Measurements from ENCODE around the gene NHLRC4. TPM values are rescaled to one million over a fixed set of nuclear protein-coding genes. Genes with fewer than 3 reads are reported as not detected.

NHLRC4 gene
- total and polyA plus RNA-seq, 9 of the 15 experiments (the other 6 are each of a cell fraction or from before 2014, with no cell fraction given): 0.24 to 3.7 (median 1.3) TPM; not detected in 2

DNA sequence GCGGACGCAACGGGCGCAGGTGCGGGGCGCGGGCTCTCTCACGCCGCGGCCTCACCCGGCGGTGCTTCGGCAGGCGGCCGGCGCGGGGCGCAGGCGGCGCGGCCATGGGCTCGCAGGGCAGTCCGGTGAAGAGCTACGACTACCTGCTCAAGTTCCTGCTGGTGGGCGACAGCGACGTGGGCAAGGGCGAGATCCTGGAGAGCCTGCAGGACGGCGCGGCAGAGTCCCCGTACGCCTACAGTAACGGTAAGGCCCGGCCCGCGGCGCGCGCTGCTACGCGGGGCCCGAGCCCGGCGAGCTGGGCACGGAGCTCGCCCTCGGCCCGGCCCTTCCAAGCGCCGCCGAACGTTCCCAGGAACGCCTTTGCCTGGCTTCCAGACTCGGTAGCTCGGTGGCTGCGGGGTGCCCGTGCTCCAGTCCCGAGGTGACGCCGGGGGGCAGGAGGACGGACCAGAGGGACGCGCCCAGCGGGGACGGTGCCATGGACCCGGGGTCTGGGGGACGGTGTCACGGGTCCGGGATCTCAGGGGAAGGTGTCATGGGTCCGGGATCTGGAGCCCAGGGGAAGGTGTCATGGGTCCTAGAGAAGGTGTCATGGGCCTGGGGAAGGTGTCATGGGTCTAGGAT, 23.5 kb downstream of the NHLRC4 start (continued):
- TF ChIP-seq RAD21 (CRISPR knock-in tag; conservative IDR thresholded peaks at IDR 0.05 in 1 of 2, IDR thresholded peaks at IDR 0.05 in 1 of 2) (peak in 1 of 2 experiments; percentile 29; a peak in 2 of 4 replicates), HDAC8 (tag; IDR thresholded peaks at IDR 0.05) (0 out of 2 replicates have a peak, but pooled peaks have one; percentile 24), IRF2 (CRISPR knock-in tag; IDR thresholded peaks at IDR 0.05) (peak; percentile 73; the same call in 1 of the 2 replicates), CCNT2 (IDR thresholded peaks at IDR 0.05; ENCODE audit: borderline replicate concordance, extremely low read depth, insufficient read length, low read depth, low read length) (peak; percentile 55), NFATC3 (IDR thresholded peaks at IDR 0.05) (peak; percentile 98), KDM2B (CRISPR knock-in tag; IDR thresholded peaks at IDR 0.05) (peak; percentile 17; the same call in 1 of the 2 replicates), STAG1 (CRISPR knock-in tag; IDR thresholded peaks at IDR 0.05; ENCODE audit: borderline replicate concordance) (no peak), SMAD4 (CRISPR knock-in tag; conservative IDR thresholded peaks at IDR 0.05) (peak; percentile 55), STAT5B (CRISPR knock-in tag; IDR thresholded peaks at IDR 0.05) (no peak), NONO (IDR thresholded peaks at IDR 0.05; ENCODE audit: low read depth in 2 of 2, low read length in 1 of 2) (peak in 1 of 2 experiments; percentile 73; a peak in 2 of 4 replicates), TAF9B (IDR thresholded peaks at IDR 0.05; ENCODE audit: partially characterized antibody) (no peak), TGIF2 (CRISPR knock-in tag; IDR thresholded peaks at IDR 0.05) (peak; percentile 48; the same call in 1 of the 2 replicates), ZNF561 (CRISPR knock-in tag; conservative IDR thresholded peaks at IDR 0.05) (no peak), E2F3 (CRISPR knock-in tag; IDR thresholded peaks at IDR 0.05) (peak; percentile 70; the same call in 1 of the 2 replicates)
- TF ChIP-seq, protein P1, sequence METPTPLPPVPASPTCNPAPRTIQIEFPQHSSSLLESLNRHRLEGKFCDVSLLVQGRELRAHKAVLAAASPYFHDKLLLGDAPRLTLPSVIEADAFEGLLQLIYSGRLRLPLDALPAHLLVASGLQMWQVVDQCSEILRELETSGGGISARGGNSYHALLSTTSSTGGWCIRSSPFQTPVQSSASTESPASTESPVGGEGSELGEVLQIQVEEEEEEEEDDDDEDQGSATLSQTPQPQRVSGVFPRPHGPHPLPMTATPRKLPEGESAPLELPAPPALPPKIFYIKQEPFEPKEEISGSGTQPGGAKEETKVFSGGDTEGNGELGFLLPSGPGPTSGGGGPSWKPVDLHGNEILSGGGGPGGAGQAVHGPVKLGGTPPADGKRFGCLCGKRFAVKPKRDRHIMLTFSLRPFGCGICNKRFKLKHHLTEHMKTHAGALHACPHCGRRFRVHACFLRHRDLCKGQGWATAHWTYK (CRISPR knock-in tag; IDR thresholded peaks at IDR 0.05): peak; percentile 42; the same call in 1 of the 2 replicates
- TF ChIP-seq, protein P2, sequence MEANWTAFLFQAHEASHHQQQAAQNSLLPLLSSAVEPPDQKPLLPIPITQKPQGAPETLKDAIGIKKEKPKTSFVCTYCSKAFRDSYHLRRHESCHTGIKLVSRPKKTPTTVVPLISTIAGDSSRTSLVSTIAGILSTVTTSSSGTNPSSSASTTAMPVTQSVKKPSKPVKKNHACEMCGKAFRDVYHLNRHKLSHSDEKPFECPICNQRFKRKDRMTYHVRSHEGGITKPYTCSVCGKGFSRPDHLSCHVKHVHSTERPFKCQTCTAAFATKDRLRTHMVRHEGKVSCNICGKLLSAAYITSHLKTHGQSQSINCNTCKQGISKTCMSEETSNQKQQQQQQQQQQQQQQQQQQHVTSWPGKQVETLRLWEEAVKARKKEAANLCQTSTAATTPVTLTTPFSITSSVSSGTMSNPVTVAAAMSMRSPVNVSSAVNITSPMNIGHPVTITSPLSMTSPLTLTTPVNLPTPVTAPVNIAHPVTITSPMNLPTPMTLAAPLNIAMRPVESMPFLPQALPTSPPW (CRISPR knock-in tag; IDR thresholded peaks at IDR 0.05): no peak
- TF ChIP-seq, protein P3, sequence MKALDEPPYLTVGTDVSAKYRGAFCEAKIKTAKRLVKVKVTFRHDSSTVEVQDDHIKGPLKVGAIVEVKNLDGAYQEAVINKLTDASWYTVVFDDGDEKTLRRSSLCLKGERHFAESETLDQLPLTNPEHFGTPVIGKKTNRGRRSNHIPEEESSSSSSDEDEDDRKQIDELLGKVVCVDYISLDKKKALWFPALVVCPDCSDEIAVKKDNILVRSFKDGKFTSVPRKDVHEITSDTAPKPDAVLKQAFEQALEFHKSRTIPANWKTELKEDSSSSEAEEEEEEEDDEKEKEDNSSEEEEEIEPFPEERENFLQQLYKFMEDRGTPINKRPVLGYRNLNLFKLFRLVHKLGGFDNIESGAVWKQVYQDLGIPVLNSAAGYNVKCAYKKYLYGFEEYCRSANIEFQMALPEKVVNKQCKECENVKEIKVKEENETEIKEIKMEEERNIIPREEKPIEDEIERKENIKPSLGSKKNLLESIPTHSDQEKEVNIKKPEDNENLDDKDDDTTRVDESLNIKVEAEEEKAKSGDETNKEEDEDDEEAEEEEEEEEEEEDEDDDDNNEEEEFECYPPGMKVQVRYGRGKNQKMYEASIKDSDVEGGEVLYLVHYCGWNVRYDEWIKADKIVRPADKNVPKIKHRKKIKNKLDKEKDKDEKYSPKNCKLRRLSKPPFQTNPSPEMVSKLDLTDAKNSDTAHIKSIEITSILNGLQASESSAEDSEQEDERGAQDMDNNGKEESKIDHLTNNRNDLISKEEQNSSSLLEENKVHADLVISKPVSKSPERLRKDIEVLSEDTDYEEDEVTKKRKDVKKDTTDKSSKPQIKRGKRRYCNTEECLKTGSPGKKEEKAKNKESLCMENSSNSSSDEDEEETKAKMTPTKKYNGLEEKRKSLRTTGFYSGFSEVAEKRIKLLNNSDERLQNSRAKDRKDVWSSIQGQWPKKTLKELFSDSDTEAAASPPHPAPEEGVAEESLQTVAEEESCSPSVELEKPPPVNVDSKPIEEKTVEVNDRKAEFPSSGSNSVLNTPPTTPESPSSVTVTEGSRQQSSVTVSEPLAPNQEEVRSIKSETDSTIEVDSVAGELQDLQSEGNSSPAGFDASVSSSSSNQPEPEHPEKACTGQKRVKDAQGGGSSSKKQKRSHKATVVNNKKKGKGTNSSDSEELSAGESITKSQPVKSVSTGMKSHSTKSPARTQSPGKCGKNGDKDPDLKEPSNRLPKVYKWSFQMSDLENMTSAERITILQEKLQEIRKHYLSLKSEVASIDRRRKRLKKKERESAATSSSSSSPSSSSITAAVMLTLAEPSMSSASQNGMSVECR (CRISPR knock-in tag; IDR thresholded peaks at IDR 0.05): peak; percentile 68; the same call in 1 of the 2 replicates
